GM18951 (cell line): ENCODE measurements around the gene CCDC93.

ENCODE experiments used
- POLR2A ChIP-seq: IDR thresholded peaks from 4 replicates; pipeline ENCODE4 v1.6.1; 2011; ENCODE audit warnings: mild to moderate bottlenecking; ENCODE audit not compliant: insufficient read length, insufficient read depth; ENCODE audit errors: extremely low read depth
- in situ Hi-C: fragments of 300-500 bp; cut with MboI; formaldehyde crosslinking; loops from one replicate; pipeline ENCODE4 v1.12.0; 2022; ENCODE audit warnings: low sequenced_read_pairs, mixed read lengths, inconsistent platforms; ENCODE audit not compliant: unreplicated experiment

Gene CCDC93, protein sequence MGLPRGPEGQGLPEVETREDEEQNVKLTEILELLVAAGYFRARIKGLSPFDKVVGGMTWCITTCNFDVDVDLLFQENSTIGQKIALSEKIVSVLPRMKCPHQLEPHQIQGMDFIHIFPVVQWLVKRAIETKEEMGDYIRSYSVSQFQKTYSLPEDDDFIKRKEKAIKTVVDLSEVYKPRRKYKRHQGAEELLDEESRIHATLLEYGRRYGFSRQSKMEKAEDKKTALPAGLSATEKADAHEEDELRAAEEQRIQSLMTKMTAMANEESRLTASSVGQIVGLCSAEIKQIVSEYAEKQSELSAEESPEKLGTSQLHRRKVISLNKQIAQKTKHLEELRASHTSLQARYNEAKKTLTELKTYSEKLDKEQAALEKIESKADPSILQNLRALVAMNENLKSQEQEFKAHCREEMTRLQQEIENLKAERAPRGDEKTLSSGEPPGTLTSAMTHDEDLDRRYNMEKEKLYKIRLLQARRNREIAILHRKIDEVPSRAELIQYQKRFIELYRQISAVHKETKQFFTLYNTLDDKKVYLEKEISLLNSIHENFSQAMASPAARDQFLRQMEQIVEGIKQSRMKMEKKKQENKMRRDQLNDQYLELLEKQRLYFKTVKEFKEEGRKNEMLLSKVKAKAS

DNA sequence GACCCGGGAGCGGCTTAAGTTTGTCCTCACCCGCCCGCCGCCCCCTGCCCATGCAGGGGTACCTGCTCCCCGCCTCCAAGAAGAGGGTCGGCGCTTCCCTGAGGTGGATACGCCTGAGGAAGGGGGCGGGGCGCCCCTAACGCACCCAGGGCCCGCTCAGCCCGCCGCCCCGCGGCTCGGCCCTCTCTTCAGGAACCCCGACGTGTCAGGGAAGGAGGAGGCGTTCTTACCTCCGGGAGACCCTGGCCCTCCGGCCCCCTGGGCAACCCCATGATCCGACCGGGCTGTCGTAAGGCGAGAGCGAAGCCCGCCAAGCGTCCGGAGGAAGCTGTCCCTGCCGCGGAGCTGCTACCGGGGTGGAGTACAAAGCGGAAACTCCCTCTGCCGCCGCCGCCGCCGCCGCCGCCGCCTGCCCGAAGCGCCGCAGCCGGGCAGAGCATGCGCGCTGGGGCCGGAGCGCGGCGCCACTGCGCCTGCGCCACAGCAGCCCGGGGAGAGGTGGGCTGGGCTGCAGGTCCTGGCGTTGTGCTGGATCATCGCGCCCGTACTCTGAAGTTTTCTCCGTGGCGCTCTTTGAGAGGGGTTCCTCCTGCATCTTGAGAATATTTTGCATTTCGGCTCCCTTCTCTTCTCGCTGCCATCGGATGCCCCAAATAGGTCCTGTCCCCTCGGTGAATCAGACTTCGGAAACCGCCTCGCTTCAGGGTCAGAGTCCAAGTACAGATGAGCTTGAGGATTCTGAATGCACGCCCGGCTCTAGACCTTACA, at the start of gene CCDC93:
Gene CCDC93, minus strand, starts transcription at position 347 of the 768 bp plus-strand sequence. Its CDS starts 75 bp downstream, at position 272.
- in situ Hi-C loops, result loop anchor here (25.0 kb wide), 1 partner anchor 177 kb away; no protein-coding TSS in a partner anchor
- TF ChIP-seq POLR2A, result peak; percentile 80

GRCh38 chr2:118062669-118063068, 48.8 kb upstream of the CCDC93 start:
- no peak for TF ChIP-seq POLR2A
- in situ Hi-C loops, result no loop called here

DNA sequence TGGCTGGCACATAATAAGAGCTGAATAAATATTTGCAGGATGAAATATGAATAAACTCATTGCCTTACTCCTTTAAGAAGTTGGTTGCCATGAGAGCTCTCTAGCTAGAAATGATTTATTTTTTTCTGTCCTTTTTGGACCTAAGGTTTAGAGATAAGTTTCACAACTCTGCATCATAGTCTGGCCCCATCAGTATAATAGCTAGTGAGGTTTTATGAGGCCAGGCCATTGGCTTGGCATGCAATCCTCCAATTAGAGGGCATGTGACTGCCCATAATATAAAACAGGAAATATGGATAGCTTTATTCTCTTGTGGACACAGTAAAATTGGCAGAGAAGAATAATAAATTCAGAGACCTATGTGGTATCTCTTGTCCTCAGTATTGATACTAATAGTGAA, 48.2 kb upstream of the CCDC93 start:
- TF ChIP-seq POLR2A, result no peak
- in situ Hi-C loops, result no loop called here

DNA sequence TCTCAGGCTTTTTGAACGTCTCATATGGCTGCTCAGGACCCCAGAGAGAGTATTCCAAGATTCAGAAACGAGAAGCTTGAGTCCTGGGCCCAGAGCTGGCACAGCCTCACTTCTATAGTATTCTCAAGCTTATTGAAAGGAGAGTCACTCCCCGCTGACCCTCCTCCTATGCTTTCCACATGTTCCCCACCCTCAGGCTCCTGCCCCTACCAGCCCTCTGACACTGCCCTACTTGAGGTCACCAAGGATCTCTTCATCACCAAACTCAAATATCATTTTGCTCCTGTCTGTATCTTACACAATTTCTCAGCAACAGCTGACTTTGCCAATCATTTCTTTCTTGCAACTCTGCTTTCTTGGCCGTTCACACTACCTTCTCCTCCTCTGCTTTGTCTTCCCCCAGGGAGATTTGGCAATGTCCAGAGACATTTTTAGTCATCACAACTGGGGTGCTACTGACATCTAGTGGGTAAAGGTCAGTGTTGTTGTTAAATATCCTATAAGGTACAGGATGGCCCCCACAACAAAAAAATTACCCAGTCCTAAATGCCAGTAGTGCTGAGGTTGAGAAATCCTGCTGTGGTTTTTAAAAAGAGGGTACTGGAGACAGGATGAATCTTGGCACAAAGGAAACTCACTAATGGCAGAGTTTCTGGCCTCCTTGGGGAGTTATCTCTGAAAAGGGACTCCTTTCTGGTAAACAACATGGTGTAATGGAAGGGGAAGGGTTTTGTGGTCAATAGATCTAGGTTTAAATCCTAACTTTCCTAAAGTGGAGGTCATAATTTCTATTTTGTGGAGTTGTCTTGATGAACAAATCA, 47.5 kb upstream of the CCDC93 start:
- TF ChIP-seq POLR2A, result no peak
- in situ Hi-C loops, result no loop called here

GRCh38 chr2:118059919-118060478, 46.1 kb upstream of the CCDC93 start:
- no peak for TF ChIP-seq POLR2A
- in situ Hi-C loops, result no loop called here

DNA sequence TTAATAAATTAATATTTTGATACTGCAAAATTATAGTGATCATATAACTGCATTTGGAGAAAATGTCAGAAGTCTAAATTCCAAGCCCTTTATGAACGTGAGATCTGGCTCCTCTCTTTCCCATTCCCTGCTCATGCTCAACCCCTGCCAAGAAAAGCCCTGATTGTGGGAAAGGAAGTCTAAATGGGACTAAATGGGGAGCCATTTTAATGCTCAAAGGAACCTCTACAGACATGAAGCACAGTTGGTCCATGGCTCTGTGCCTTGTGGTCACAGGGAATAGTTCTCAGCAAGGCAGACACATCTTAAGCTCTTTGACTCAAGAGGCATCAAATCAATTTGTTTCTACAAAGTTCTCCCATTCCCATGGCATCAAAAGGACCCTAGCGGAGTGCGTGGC, 45.1 kb upstream of the CCDC93 start:
- no peak for TF ChIP-seq POLR2A
- in situ Hi-C loops, result no loop called here

DNA sequence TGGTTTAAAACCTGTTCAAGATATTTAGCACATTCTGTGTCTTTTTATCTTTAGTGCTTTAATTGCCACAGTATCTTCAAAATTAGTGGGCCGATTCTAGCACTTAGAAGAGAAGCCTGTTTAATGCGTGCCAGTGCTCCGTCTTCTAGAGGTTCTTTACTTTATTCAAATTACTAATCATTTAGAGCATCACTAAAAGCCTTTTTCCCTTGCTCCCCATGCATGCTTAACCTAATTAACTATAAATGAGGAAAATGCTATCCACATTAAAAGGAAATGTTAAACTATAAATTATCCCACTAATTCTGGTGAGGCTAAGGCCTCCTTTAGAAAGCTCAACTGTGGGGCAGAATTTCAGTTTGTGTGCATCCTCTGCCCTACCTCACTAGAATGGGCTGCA, 42.9 kb upstream of the CCDC93 start:
- no peak for TF ChIP-seq POLR2A
- in situ Hi-C loops, result no loop called here

GRCh38 chr2:118056165-118056534, 42.3 kb upstream of the CCDC93 start:
- in situ Hi-C loops, result no loop called here
- no peak for TF ChIP-seq POLR2A

DNA sequence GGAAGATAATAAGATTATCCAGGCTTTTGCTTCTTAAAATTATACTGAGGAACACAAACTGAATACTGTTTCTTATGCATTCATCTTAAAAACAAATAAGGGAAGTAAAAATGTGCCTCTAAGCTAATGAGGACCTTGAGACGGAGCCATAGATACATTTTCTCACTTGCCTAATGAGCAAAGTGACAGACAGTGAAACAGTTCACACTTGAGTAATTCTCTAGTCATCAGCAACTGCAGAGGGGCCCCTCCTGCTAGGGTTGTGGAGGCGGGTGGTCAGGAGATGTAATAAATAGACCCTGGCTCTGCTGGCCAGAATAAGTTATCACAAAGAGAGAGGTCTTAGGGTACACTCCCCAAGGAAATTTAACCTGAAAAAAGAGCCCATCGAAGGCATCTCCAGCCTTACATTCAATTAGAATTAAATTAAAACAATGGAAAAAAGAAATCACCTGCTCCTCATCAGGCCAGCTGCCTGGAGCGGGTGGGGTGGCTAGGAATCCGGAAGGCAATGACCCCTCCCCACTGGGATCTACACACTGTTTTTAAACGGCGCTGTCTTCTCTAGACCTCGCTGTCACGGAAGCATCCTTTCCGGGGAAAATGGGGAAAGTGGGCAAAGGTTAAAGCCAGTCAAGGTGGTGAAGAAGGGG, 41.8 kb upstream of the CCDC93 start:
- TF ChIP-seq POLR2A, result no peak
- in situ Hi-C loops, result no loop called here

- in situ Hi-C loops, result no loop called here
- no peak for TF ChIP-seq POLR2A
Observed at GRCh38 chr2:118054213-118055008, 40.5 kb upstream of the CCDC93 start.

GRCh38 chr2:118053681-118054080, 39.8 kb upstream of the CCDC93 start:
- in situ Hi-C loops, result no loop called here

More at GRCh38 chr2:118053681-118054080, 39.8 kb upstream of the CCDC93 start:
- no peak for TF ChIP-seq POLR2A
